ENCODE results near the gene TGFBR2.

The TGFBR2 gene

GRCh38 chr3:30672287-30672735 is 65.9 kb downstream of the TGFBR2 start:
- TF ChIP-seq CTCF (IDR thresholded peaks at IDR 0.05; ENCODE audit: low read depth, low read length) = no peak
- no peak for DNase-seq (ENCODE audit: low read depth in 2 of 2)
- H3K4me3 ChIP-seq (replicated peaks in 1 of 2; ENCODE audit: low read depth in 2 of 2, low read length in 2 of 2) = no peak overlapping the region

GRCh38 chr3:30672959-30673358 is 66.6 kb downstream of the TGFBR2 start:
- TF ChIP-seq CTCF (IDR thresholded peaks at IDR 0.05; ENCODE audit: low read depth, low read length) = no peak
- no peak overlapping the region for H3K4me3 ChIP-seq (replicated peaks in 1 of 2; ENCODE audit: low read depth in 2 of 2, low read length in 2 of 2)
- DNase-seq (ENCODE audit: low read depth in 2 of 2) = peak; percentile 53 to 59

- no peak overlapping the region for H3K4me3 ChIP-seq (replicated peaks in 1 of 2; ENCODE audit: low read depth in 2 of 2, low read length in 2 of 2)
Observed at GRCh38 chr3:30673425-30674341, 67.3 kb downstream of the TGFBR2 start.

GRCh38 chr3:30675006-30675405 is 68.6 kb downstream of the TGFBR2 start:
- H3K4me3 ChIP-seq (replicated peaks in 1 of 2; ENCODE audit: low read depth in 2 of 2, low read length in 2 of 2) = no peak overlapping the region
- DNase-seq (ENCODE audit: low read depth in 2 of 2) = no peak
- TF ChIP-seq CTCF (IDR thresholded peaks at IDR 0.05; ENCODE audit: low read depth, low read length) = no peak

More at GRCh38 chr3:30673425-30674341, 67.3 kb downstream of the TGFBR2 start:
- TF ChIP-seq CTCF (IDR thresholded peaks at IDR 0.05; ENCODE audit: low read depth, low read length) = no peak
- DNase-seq (ENCODE audit: low read depth in 2 of 2) = no peak

- DNase-seq (ENCODE audit: low read depth in 2 of 2) = no peak
- H3K4me3 ChIP-seq (replicated peaks in 1 of 2; ENCODE audit: low read depth in 2 of 2, low read length in 2 of 2) = no peak overlapping the region
- no peak for TF ChIP-seq CTCF (IDR thresholded peaks at IDR 0.05; ENCODE audit: low read depth, low read length)
Observed at GRCh38 chr3:30675774-30676173, 69.4 kb downstream of the TGFBR2 start.

GRCh38 chr3:30676424-30677346 is 70.3 kb downstream of the TGFBR2 start:
- no peak overlapping the region for H3K4me3 ChIP-seq (replicated peaks in 1 of 2; ENCODE audit: low read depth in 2 of 2, low read length in 2 of 2)
- no peak for DNase-seq (ENCODE audit: low read depth in 2 of 2)
- TF ChIP-seq CTCF (IDR thresholded peaks at IDR 0.05; ENCODE audit: low read depth, low read length) = no peak

Measured in cardiac fibroblast (primary cell).